ENCODE data around the gene MRPL14.

Gene MRPL14

GRCh38 chr6:44133003-44133931 lies 6.0 kb upstream of the MRPL14 start:
- TF ChIP-seq, protein P1, sequence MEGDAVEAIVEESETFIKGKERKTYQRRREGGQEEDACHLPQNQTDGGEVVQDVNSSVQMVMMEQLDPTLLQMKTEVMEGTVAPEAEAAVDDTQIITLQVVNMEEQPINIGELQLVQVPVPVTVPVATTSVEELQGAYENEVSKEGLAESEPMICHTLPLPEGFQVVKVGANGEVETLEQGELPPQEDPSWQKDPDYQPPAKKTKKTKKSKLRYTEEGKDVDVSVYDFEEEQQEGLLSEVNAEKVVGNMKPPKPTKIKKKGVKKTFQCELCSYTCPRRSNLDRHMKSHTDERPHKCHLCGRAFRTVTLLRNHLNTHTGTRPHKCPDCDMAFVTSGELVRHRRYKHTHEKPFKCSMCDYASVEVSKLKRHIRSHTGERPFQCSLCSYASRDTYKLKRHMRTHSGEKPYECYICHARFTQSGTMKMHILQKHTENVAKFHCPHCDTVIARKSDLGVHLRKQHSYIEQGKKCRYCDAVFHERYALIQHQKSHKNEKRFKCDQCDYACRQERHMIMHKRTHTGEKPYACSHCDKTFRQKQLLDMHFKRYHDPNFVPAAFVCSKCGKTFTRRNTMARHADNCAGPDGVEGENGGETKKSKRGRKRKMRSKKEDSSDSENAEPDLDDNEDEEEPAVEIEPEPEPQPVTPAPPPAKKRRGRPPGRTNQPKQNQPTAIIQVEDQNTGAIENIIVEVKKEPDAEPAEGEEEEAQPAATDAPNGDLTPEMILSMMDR (conservative IDR thresholded peaks at IDR 0.05; ENCODE audit: low read depth, low read length): peak; percentile 17

GRCh38 chr6:44132476-44132875 lies 5.2 kb upstream of the MRPL14 start:
- TF ChIP-seq, protein P1 (conservative IDR thresholded peaks at IDR 0.05; ENCODE audit: low read depth, low read length): no peak
- no peak for DNase-seq (ENCODE audit: low read depth)
- H3K4me3 ChIP-seq (ENCODE audit: low read depth, low read length): no peak overlapping the region

More at GRCh38 chr6:44133003-44133931, 6.0 kb upstream of the MRPL14 start:
- H3K4me3 ChIP-seq (ENCODE audit: low read depth, low read length): peak overlapping the region; percentile 44
- peak; percentile 65 for DNase-seq (ENCODE audit: low read depth)

GRCh38 chr6:44131892-44132291 lies 4.6 kb upstream of the MRPL14 start:
- DNase-seq (ENCODE audit: low read depth): no peak
- H3K4me3 ChIP-seq (ENCODE audit: low read depth, low read length): no peak overlapping the region
- TF ChIP-seq, protein P1 (conservative IDR thresholded peaks at IDR 0.05; ENCODE audit: low read depth, low read length): no peak

DNA sequence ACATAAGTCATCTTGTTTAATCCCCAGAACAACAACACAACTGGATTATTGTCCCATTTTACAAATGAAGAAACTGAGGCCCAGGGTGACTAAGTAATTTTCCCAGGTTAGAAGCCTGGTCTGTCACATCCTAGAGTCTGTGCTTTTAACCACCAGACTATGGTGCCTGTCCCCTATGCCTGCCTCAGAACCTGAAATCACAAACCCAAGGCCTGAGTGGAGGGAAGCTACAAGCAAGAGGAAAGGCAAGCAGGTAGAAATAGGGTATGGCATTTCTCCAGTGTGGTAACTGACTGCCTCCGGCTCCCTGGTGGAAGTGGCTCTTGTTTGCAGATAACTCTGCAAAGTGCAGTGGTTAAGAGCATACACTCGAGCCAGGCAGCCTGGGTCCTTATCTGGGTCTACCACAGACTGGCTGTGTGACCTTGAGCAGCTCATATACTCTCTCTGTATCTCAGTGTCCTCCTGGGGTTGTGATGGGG lies 2.6 kb upstream of the MRPL14 start:
- TF ChIP-seq, protein P1 (conservative IDR thresholded peaks at IDR 0.05; ENCODE audit: low read depth, low read length): no peak
- H3K4me3 ChIP-seq (ENCODE audit: low read depth, low read length): no peak overlapping the region
- no peak for DNase-seq (ENCODE audit: low read depth)

DNA sequence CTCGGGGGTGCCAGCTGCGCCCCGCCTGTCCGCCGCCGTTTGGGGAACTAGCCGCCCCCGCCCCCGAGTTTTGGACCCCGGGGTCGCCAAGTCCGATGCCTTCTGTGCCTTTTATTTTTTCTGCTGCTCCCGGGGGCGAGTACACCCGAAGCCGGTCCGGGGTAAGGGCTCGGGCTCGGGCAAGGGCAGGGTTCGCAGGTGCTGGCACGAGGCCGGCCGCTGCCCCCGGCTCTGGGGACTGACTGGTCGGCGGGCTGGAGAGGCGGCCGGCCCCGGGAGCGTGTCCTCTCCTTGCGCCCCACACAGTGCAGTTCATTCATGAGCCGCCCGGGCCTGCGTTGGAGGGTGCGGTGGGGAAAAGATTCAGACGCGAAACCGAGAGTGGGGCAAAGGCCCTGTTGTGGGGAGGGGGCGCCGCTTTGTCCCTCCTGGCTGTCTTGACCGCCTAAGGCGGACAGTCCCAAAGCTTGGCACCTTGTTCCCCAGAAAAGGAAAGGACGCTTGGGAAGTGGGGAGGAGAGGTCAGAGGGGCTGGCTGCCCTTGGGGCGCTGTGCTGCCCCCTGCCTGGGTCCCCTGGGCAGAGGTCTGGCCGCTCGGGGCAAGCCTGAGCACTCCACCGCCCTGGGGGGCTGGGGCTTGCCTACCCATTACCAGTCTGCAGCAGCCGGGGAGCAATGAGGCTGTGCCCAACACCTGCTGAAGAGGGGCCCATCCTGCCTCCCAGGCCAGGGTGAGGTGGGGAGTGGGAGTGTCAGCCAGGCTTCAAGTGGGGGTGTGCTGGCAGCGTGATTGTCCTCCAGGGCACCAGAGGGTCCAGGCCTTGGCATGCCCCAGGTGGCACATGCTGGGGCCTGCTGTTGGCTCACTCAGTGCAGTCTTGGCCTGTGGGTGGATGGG lies 1.0 kb upstream of the MRPL14 start:
- DNase-seq (ENCODE audit: low read depth): peak; percentile 25
- peak overlapping the region; percentile 87 for H3K4me3 ChIP-seq (ENCODE audit: low read depth, low read length)
- TF ChIP-seq, protein P1 (conservative IDR thresholded peaks at IDR 0.05; ENCODE audit: low read depth, low read length): no peak

GRCh38 chr6:44126320-44127149 lies 717 bp downstream of the MRPL14 start:
- peak; percentile 93 for DNase-seq (ENCODE audit: low read depth)
- H3K4me3 ChIP-seq (ENCODE audit: low read depth, low read length): peak overlapping the region; percentile 87
- TF ChIP-seq, protein P1 (conservative IDR thresholded peaks at IDR 0.05; ENCODE audit: low read depth, low read length): no peak

All from choroid plexus epithelial cell (primary cell).